OCI-LY1 (cell line): ENCODE measurements around the gene ERCC5.

ENCODE experiments used
- EZH2 ChIP-seq: fragments of 200-600 bp; sonication (generic), shearing (Covaris generic); IDR thresholded peaks from 2 replicates; pipeline ENCODE4 v1.8.0; 2017; ENCODE audit warnings: borderline replicate concordance, mixed run types, mild to moderate bottlenecking, antibody characterized with exemption, low read length, moderate library complexity, mixed read lengths
- TF ChIP-seq, protein P1 (sequence below): fragments of 200-600 bp; sonication (generic), shearing (Covaris generic); IDR thresholded peaks from 2 replicates; pipeline ENCODE4 v1.5.1; 2017; ENCODE audit warnings: mild to moderate bottlenecking, antibody characterized with exemption, low read length, moderate library complexity, mixed read lengths

DNA sequence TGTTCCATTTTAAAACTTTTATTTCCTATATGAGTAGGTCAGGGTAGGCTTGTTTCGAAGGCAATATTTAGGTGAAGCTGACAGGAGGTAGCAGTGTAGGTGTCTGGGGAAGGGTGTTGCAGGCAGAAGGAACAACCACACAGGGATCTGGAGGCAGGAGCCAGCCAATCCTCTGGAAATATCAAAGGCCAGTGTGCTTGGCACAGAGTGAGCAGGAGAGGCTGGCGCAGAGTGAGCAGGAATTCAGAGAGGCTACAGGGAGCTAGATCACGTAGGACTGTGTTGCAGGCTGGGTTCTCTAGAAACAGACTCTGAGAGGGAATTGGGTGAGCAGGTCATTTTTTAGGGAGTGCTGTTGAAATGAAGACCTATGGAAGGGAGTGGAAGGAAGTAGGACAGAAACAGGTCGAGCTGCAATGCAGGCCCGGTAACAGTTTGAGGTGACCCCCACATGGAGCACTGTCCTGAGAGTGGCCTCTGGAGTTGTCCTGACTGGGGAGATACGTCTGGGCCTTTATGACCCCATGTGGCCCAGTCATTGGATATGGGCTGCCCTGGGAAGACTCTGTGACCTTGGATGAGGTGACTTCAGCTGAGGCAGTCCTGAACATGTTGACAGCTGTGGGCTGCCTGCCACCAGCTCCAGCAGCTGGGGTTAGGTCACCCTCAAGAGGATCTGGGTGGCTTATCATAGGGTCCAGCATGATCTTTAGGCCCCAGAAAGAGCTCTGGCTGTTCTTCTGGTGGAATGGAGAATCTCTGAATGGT is 51.7 kb downstream of the ERCC5 start:
- TF ChIP-seq, protein P1, sequence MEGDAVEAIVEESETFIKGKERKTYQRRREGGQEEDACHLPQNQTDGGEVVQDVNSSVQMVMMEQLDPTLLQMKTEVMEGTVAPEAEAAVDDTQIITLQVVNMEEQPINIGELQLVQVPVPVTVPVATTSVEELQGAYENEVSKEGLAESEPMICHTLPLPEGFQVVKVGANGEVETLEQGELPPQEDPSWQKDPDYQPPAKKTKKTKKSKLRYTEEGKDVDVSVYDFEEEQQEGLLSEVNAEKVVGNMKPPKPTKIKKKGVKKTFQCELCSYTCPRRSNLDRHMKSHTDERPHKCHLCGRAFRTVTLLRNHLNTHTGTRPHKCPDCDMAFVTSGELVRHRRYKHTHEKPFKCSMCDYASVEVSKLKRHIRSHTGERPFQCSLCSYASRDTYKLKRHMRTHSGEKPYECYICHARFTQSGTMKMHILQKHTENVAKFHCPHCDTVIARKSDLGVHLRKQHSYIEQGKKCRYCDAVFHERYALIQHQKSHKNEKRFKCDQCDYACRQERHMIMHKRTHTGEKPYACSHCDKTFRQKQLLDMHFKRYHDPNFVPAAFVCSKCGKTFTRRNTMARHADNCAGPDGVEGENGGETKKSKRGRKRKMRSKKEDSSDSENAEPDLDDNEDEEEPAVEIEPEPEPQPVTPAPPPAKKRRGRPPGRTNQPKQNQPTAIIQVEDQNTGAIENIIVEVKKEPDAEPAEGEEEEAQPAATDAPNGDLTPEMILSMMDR = no peak
- no peak for TF ChIP-seq EZH2
